Breast epithelium (tissue), 3 donors: ENCODE data around the gene ANKRD23.
"Not testable (repeated sequence)": the region's sequence is repeated elsewhere in the genome, so short reads cannot be mapped to it uniquely, and the experiment has no call there.

Experiments used
- POLR2A ChIP-seq: fragments of 450-650 bp; IDR thresholded peaks from one replicate; pipeline ENCODE4 v1.6.1; 2016; ENCODE audit warnings: antibody characterized with exemption, mild to moderate bottlenecking, moderate library complexity
- TF ChIP-seq, protein P1 (sequence below), 3 donors: fragments of 450-650 bp; IDR thresholded peaks; one replicate each; pipeline ENCODE4 v1.5.1; 2016 to 2017; ENCODE audit warnings: antibody characterized with exemption in 3 of 3, mild to moderate bottlenecking in 3 of 3, moderate library complexity in 3 of 3

DNA sequence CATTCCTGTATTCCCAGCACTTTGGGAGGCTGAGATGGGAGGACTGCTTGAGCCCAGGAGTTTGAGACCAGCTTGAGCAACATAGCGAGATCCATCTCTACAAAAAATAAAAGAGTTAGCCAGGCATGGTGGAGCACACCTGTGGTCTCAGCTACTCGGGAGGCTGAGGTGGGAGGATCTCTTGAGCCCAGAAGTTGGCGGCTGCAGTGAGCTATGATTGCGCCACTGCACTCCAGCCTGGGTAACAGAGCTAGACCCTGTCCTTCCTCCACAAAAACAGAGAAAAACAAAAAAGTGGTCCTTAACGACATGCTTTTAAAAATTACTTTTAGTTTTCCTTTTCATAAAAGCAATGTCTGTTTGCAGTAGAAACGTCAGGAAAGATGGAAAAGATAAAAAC lies 47.3 kb downstream of the ANKRD23 start:
- TF ChIP-seq, protein P1, sequence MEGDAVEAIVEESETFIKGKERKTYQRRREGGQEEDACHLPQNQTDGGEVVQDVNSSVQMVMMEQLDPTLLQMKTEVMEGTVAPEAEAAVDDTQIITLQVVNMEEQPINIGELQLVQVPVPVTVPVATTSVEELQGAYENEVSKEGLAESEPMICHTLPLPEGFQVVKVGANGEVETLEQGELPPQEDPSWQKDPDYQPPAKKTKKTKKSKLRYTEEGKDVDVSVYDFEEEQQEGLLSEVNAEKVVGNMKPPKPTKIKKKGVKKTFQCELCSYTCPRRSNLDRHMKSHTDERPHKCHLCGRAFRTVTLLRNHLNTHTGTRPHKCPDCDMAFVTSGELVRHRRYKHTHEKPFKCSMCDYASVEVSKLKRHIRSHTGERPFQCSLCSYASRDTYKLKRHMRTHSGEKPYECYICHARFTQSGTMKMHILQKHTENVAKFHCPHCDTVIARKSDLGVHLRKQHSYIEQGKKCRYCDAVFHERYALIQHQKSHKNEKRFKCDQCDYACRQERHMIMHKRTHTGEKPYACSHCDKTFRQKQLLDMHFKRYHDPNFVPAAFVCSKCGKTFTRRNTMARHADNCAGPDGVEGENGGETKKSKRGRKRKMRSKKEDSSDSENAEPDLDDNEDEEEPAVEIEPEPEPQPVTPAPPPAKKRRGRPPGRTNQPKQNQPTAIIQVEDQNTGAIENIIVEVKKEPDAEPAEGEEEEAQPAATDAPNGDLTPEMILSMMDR (IDR thresholded peaks at IDR 0.05): not testable (repeated sequence)
- TF ChIP-seq POLR2A: not testable (repeated sequence)
